WI38 (cell line): ENCODE results near the gene FAM149A.

Experiments
- H3K4me3 ChIP-seq: 2 replicates; pipeline ENCODE4 v1.5.1; 2011; ENCODE audit warnings: low read depth, mild to moderate bottlenecking, control low read depth, low read length
- CTCF ChIP-seq: IDR thresholded peaks from 2 replicates; pipeline ENCODE4 v1.5.1; 2012; ENCODE audit warnings: low read depth, mild to moderate bottlenecking, control low read depth, low read length

FAM149A gene

GRCh38 chr4:186144946-186145569 lies 40.6 kb downstream of the FAM149A start:
- peak overlapping the region; percentile 47 for H3K4me3 ChIP-seq

GRCh38 chr4:186146458-186146857 lies 42.0 kb downstream of the FAM149A start:
- no peak overlapping the region for H3K4me3 ChIP-seq
- TF ChIP-seq CTCF = no peak

More at GRCh38 chr4:186144946-186145569, 40.6 kb downstream of the FAM149A start:
- TF ChIP-seq CTCF = no peak

GRCh38 chr4:186148336-186148975 lies 44.0 kb downstream of the FAM149A start:
- H3K4me3 ChIP-seq = no peak overlapping the region
- TF ChIP-seq CTCF = no peak

- no peak overlapping the region for H3K4me3 ChIP-seq
- TF ChIP-seq CTCF = no peak
These were observed 45.4 kb downstream of the FAM149A start for GRCh38 chr4:186149872-186150271.

GRCh38 chr4:186150926-186151325 lies 46.4 kb downstream of the FAM149A start:
- H3K4me3 ChIP-seq = no peak overlapping the region
- TF ChIP-seq CTCF = no peak

GRCh38 chr4:186151499-186151898 lies 47.0 kb downstream of the FAM149A start:
- TF ChIP-seq CTCF = no peak
- no peak overlapping the region for H3K4me3 ChIP-seq

GRCh38 chr4:186158021-186158813 lies 53.7 kb downstream of the FAM149A start:
- no peak overlapping the region for H3K4me3 ChIP-seq
- TF ChIP-seq CTCF = no peak
